ENCODE measurements around the gene COQ10B. TPM values are rescaled to one million over a fixed set of nuclear protein-coding genes. Genes with fewer than 3 reads are reported as not detected.

The COQ10B gene
- total RNA-seq, 2 donors from 2014 or later: 29.2 to 32.4 TPM

- DNase-seq (no peak), ATAC-seq (no peak)
- intact Hi-C loops (cut with DNase I, micrococcal nuclease): no loop called here
These were observed 45.0 kb downstream of the COQ10B start for GRCh38 chr2:197498235-197498936.

GRCh38 chr2:197498937-197499593, 45.7 kb downstream of the COQ10B start:
- intact Hi-C loops (cut with DNase I, micrococcal nuclease): no loop called here
- peak; percentile 54 for ATAC-seq
- peak; percentile 76 to 84 for DNase-seq

GRCh38 chr2:197499594-197500502, 46.5 kb downstream of the COQ10B start, which contains the start of the genes HSPD1 and HSPE1:
TSS of gene HSPD1 (minus strand) at chr2:197499840. CDS start at chr2:197498848, 992 bp downstream.
TSS of gene HSPE1 (plus strand) at chr2:197500379. CDS start at chr2:197500437, 58 bp downstream.
- intact Hi-C loops (cut with DNase I, micrococcal nuclease): no loop called here
- ATAC-seq (peak; percentile 88), DNase-seq (peak; percentile 97 to 98)

GRCh38 chr2:197500503-197501131, 47.3 kb downstream of the COQ10B start:
- DNase-seq: no peak

GRCh38 chr2:197502201-197502600, 48.8 kb downstream of the COQ10B start:
- DNase-seq (no peak), ATAC-seq (no peak)
- intact Hi-C loops (cut with DNase I, micrococcal nuclease): no loop called here

More at GRCh38 chr2:197500503-197501131, 47.3 kb downstream of the COQ10B start:
- ATAC-seq: peak; percentile 9
- intact Hi-C loops (cut with DNase I, micrococcal nuclease): no loop called here

GRCh38 chr2:197502685-197503084, 49.3 kb downstream of the COQ10B start:
- no peak for ATAC-seq
- intact Hi-C loops (cut with DNase I, micrococcal nuclease): no loop called here
- no peak for DNase-seq

GRCh38 chr2:197504000-197504399, 50.6 kb downstream of the COQ10B start:
- intact Hi-C loops (cut with DNase I, micrococcal nuclease): no loop called here
- ATAC-seq (no peak), DNase-seq (no peak)

GRCh38 chr2:197504512-197504911, 51.2 kb downstream of the COQ10B start:
- ATAC-seq (no peak), DNase-seq (no peak)
- intact Hi-C loops (cut with DNase I, micrococcal nuclease): no loop called here

- intact Hi-C loops (cut with DNase I, micrococcal nuclease): no loop called here
- no peak for DNase-seq
- no peak for ATAC-seq
These were observed 53.3 kb downstream of the COQ10B start for GRCh38 chr2:197506658-197507057.

GRCh38 chr2:197513915-197514314, 60.6 kb downstream of the COQ10B start:
- intact Hi-C loops (cut with DNase I, micrococcal nuclease): no loop called here
- ATAC-seq: no peak
- DNase-seq: no peak

GRCh38 chr2:197514754-197515153, 61.4 kb downstream of the COQ10B start:
- ATAC-seq: no peak
- DNase-seq: no peak
- intact Hi-C loops (cut with DNase I, micrococcal nuclease): no loop called here

GRCh38 chr2:197515315-197515738, 62.0 kb downstream of the COQ10B start:
- ATAC-seq: peak; percentile 3
- intact Hi-C loops (cut with DNase I, micrococcal nuclease): no loop called here

GRCh38 chr2:197515739-197516392, 62.5 kb downstream of the COQ10B start, which contains the start of gene MOB4:
TSS of gene MOB4 (plus strand) at chr2:197516066. CDS start at chr2:197516087, 21 bp downstream.
- DNase-seq: peak; percentile 96 to 97
- peak; percentile 95 for ATAC-seq
- intact Hi-C loops (cut with DNase I, micrococcal nuclease): no loop called here

More at GRCh38 chr2:197515315-197515738, 62.0 kb downstream of the COQ10B start:
- DNase-seq: no peak

- peak; percentile 55 for ATAC-seq
- intact Hi-C loops (cut with DNase I, micrococcal nuclease): no loop called here
- peak; percentile 49 to 56 for DNase-seq
These were observed 63.0 kb downstream of the COQ10B start for GRCh38 chr2:197516393-197516761.

- DNase-seq: no peak
- intact Hi-C loops (cut with DNase I, micrococcal nuclease): no loop called here
These were observed 63.8 kb downstream of the COQ10B start for GRCh38 chr2:197517150-197517549.

More at GRCh38 chr2:197517150-197517549, 63.8 kb downstream of the COQ10B start:
- no peak for ATAC-seq

Data from left colon (tissue), 2 donors.